Activated CD8-positive, alpha-beta memory T cell treated with anti-CD3 and anti-CD28 coated beads, Interleukin-2, amount 50 U/mL, for 24 hours (primary cell): ENCODE data around the gene ADCY5.

Experiments used
- DNase-seq: peaks from one replicate; pipeline ENCODE4 v3.0.0-alpha.2; 2020; ENCODE audit errors: extremely low read depth

The ADCY5 gene

DNA sequence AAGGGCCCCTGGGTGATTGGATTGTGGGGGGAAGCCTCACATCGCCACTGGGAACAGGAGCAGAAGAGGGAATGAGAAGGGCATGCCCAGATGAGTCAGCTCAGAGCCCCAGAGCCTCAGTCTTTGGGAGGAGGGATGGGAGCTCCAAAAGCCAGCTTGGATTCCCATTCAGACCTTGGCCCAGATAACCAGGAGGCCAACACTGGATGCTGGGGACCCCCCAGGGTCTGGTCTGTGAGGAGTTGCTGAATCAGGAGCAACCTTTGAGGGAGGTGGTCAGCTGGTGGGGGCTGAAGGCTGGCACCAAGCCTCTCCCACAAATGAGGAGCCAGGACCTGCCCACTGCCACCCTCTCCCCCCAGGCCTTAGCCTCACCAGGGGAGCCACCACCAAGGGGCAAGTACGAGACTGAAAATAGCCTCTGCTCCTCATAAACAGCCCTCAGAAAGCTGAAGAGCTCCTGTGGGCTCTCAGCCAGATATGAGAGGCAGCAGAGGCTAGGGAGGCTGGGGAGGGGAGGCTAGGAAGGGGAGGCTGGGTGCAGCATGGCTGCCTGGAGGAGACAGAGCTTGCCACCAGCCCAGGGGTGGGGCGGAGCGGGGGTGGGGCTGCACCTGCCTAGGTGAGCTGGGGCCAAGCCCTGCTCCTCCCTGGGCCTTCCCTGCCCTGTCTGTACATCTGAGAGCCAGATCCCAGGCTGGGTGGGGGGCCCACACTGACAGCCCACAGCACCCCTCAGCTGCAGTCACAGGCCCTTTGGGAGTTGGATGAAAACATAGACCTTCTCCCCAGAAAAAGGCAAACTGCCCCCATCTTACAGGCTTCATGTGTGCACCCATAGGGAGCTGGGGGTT is 147.3 kb downstream of the ADCY5 start:
- no peak for DNase-seq

DNA sequence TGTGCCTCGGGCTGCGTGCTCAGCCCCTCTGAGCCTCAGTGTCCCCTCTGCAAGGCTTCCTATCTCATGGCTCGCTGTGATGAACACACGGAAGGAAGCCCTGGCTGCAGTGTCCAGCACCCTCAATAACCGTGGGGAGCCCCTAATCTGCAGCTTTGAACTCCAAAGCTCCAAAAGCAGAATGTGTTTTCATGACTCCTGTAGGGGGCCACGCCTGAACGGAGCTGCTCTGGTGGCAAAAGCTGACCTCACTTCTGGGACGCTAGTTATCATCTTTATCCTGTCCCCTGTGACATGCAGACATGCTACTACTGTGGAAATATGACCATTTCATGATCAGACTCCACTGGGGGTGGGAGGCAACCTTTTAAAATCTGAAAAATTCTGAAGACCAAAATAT is 148.3 kb downstream of the ADCY5 start:
- DNase-seq, result no peak

DNA sequence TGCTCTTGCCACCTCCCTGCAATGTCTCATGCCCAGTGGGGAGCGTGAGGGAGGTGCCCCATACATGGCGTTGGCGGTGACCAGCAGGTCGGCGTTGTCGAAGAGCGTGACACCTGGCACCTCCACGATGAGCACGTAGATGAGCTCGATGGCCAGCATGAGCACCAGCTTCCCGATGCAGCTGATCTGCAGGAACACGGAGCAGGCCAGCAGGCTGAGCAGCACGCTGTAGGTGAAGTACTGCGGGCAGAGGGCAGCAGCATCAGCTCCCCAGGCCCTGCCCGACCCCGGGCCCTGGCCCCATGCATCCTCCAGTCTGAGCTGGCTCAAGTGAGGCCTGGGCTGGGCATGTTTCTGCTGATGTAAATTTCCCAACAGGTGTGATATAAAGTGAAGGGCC is 148.8 kb downstream of the ADCY5 start:
- no peak for DNase-seq

DNA sequence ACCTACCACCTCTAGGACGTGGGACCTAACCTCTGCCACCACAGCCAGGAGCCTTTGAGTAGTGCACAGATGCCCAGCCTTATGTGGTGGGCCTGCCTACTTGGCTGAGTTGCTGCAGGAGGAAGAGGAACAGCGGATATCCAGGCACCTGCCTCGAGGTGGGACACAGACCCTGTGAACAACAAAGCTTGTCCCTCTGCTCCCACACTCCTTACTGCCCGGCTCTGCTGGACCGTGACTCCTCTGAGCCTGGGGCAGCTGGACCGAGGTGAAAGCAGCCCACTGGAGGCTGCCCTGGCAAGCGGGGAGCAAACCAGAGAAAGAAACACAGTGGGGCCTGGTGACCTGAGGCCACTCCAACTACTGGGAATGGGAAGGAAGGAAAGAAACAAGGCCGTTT is 149.3 kb downstream of the ADCY5 start:
- no peak for DNase-seq

DNA sequence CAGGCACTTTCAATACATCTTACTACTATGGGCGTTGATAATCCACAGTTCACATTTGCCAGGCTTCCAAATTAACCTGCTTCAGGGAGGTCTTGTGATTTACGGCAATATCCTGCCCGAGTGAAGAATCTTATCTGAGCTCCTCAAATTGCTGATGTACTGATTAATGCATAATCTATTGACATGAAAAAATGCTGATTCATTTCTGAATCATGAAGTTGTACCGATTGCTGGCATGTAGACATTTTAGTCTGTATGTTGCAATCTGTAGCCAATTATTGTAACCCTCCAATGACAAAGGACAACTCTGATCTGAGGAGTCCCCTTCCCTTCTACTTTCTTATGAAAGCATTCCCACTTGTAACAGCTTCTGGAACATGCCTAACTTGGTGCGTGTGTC is 150.0 kb downstream of the ADCY5 start:
- no peak for DNase-seq

DNA sequence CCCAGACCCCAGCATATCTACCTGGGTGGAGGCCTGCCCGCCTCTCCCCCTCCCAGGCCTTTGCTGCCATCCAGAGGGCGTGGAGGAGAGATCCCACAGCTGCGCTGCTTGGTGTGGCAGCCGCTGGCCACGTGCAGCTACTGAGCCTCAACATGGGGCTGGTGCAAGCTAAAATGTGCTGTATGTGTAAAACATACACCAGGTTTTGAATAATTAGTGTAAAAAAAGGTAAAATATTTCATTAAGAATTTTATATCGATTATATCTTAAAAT is 151.3 kb downstream of the ADCY5 start:
- no peak for DNase-seq

DNA sequence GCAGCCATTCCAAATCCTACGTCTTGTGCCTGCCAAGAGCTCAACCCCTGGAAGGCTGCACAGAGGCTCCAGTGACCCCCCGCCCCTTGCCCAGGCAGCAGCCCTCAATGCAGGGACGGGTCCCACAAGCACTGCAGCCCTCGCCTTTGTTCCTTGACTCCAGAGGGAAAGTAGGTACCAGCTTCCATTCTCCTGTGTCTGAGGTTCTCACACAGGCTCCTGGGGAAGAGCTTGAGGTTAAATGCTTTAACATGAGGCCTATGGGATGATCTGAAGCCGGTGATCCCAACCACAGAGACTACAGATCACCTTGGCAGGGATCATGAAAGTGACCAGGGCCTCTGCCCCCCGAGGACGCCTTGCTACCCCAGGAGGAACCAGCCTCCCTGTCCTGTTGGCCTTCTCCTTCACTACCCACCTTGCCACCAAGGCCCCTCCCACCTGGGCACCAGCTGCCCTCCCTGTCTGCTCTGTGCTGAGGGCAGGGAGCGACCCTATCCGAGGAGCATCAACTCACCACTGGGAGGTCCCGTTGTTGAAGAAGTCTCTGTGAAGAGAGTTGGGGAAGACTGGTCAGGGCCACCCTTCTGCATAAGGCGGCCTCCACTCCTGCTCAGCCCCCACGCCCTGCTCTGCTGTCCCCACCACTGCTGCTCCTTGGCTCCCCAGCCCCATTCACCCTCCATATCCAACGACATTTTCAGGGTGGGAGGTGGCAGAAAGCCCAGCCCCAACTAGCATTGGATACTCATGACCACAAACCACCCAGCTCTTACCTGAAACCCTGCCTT is 151.9 kb downstream of the ADCY5 start:
- no peak for DNase-seq

DNA sequence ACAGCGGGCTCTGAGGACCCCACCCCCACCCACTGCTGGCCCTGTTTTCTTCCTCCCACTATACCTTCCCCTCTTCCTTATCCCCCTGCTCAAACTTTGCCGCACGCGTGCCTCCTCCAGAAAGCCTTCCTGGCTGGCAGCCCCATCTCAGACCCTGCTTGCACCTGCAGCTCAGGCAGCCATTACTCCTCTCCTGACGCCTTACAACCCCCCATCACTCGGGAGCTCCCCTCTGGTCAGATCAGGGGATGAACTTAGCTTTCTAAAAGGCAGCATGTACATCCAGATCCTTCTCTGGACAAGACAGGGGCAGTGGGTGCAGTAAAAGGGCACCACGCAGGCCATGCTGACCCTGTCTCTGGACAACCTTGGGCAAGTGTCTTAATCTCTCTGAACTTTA is 152.6 kb downstream of the ADCY5 start:
- no peak for DNase-seq

DNA sequence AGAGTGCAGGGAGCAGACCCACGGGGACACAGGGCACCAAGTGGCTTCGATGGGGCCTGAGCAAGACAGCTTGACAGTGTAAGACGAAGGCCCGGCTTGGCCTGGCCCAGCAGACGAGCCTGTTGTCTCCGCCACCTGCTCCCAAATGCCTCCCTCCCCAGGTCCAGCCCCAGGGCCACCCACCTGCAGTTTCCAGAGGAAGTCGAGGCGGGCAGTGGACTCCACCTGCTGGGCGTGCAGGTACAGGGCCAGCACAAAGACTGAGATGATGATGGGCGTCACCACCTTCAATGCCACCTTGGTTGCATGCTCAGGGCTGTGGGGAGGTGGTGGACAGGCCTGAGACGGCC is 153.0 kb downstream of the ADCY5 start:
- no peak for DNase-seq

DNA sequence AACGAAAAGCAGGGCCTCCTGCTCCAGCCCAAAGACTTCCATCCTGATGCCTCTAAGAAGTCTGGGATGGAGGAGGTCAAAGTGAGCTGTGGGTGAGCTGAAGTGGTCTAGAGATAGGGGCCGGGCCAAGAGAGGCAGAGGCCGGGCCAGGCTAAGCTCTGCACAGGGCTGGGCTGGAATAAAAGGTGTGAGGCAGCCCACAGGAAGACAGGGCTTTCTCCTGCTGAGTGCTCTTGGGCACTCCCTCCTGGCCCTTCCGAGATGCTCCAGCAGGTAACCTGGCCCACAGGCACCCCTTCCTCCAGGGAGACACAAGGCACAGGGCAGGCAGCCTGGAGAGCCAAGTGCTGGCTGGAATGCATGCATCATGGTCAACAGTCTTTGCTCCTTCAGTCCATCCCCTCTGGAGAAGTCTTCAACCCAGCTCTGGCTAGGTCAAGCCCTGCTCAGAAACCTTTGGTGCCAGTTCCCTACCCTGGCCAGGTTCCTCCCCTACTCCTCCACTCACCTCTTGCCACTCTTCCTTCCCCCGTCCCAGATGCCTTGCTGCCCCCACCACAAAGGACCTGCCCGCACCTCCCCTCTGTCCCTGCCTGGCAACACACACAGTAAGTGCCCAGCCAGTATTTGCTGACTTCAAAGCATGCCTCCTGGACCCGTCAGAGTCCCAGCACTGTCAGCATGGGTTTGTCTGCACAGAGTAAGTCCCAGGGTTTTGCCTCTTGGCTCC is 153.6 kb downstream of the ADCY5 start:
- DNase-seq, result no peak

DNA sequence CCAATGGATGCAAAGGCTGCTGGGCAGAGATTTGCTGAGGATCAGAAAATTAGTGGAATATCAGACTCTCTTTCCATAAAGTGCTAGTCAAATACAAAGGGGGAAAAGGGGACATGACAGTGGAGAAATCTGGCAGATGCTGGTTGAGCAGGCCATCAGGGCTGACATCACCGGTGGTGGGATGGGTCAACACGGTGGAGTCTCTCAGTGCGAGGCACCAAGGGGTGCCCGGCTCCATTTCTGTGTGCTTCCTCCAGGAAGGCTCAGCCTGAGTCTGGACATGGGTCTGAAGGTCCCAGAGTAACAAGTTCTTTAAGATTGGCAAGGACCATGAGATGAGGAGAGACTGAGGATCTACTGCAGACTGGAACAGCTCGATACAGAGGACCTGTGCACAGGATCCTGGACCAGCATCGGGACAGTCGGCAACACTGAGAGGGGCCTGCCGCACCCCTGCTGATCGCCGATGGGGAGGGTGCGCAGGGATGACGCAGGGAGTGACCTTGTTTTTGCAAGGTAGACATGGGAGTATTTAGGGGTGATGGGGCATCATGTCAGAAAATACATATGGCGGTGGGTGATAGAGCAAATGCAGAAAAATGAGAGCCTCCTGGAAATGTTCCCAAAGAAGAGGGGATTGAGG is 154.5 kb downstream of the ADCY5 start:
- no peak for DNase-seq

DNA sequence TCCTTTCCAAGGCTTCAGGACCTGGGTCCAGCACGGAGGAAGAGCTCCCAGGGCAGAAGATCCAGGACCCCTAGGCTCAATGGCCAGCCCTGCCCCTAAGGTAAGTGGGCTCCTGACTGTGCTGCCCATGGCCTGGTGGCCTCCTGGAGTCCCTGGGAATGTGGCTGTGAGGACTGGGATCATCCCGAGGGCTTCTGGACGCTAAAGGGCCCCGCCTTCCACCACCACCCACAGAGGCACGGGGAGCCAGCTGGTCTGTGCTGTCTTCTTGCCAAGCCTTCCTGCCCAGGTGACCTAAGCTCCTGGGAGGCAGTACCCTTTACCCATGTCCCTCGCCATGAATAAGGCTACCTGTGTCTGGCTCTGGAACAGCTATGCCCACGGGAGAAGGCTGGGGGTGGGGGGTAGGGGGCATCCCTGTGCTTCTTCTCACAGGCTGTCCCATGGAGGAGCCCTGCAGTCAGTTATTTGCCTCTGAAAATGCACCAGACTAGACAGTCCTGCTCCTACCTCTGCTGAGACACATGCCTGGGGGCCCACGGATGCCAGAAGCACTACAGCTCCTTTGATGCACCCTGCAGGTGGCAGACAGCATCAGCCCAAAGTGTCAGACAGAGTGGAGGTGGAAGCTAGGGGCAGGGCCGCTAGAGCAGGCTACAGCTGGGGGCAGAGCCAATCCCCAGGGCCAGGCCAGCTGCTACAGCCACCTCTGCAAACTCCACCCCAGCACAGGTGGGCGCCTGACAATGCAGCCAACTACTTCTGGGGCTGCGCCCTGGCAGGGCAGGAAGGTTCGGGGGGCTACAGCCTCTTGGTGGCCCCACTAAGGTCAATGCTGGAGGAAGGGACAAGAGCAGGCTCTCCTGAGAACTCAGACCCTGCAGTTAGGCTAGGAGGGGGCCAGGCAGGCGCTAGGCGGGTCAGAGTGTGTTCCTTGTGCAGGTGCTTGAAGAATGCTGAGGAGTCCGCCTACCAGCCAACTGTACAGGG is 156.3 kb downstream of the ADCY5 start:
- no peak for DNase-seq

DNA sequence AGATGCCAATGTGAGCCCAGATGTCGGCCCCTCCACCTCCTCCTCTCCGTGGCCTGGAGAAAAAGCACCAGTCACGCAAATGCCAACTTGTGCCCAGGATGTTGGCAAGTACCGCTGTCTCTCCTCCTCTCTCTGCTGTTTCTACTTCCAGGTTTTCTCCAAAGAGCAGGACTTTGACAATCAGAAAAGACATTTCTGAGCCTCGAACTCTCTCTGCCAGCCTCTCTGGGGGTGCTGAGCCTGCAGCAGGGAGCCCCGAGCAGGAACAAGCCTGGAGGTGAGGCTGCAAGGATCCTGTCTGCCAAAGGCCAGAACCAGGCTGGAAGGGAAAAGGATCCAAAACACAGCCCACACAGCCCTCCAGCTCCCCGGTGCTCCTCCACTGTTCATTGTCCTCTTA is 157.5 kb downstream of the ADCY5 start:
- no peak for DNase-seq

DNA sequence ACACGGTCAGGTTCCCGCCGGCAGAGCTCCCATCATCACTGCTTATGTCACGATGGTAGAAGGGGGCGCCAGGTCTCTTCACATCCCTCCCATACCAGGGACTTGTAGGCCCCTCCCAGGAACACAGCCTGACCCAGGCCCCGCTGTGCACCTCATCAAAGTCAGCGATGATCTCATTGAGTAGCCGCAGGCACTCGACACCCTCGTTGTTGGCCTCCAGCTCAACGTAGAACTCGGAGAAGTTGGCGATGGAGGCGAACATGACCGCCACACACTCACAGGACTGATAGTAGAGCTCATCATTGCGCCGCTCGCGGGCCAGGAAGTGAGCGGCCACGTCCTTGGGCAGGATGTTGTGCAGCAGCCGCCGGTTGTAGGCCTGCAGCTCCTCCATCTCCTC is 157.9 kb downstream of the ADCY5 start:
- no peak for DNase-seq

DNA sequence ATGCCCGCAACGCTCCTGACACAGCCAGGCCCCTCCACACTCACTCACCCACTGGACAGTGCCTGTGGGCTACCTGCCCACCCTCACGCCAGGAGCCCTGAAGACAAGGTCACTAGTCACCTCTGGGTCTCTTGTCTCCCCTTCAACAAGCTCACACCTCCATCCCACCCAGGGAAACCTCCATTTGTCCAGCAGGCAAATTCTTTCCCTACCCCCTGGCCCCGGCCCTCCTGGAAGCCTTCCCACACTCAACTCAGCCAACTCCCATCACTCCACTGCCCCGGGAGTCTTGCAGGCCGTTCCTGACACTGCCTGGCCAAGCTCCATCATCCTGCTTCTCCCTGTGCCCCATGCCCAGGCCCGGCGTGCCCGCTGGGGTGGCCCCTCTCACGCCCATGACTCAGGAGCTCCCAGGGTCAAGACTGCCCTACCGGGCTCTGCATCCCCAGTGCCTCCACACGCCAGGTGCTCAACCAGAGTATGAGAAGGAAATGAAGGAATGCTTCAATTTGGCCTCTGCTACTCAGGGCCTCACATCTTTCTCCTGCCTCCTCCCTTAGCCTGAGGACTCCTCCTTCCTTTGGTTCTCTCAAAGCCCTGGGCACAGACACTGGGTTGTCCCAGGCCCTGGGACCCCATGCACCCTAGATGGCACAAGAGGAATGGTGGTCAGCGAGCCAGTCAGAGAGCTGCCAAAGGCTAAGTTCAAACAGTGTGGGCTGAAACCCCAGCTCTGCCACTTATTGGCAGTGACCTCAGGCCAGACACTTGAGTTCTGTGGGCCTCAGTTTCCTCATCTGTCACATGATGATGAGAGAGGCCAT is 158.6 kb downstream of the ADCY5 start:
- no peak for DNase-seq

DNA sequence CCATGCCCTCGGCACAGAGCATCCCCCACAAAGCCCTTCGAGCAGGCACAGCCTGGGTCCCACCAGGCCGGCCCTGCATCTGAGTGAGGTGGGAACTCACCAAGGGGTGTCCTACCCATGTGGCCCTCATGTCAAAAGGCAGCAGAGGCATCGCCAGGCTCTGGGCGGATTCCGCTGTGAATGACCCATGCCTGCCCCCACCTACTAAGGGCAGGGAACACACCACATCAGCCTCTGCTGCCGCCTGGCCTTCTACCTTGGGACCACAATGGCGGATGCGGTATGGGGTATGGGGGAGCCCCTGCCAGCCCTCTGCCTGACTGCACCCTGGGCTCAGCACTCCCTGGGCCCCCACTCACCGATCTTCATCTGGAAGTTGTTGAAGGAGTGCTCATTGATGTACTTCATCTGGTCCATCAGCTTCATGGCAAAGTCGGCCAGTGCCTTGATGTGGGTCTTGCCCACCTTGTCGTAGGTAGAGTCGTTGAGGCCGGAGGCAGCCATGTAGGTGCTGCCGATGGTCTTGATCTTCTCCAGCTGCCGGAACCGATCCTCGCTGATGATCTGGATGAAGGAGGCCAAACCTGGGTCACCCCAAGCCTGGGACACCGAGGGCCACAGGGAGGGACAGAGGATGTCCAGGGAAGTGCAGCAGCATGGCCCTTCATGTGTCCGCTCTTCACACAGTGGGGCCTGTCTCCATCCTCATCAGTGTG is 159.3 kb downstream of the ADCY5 start:
- no peak for DNase-seq

DNA sequence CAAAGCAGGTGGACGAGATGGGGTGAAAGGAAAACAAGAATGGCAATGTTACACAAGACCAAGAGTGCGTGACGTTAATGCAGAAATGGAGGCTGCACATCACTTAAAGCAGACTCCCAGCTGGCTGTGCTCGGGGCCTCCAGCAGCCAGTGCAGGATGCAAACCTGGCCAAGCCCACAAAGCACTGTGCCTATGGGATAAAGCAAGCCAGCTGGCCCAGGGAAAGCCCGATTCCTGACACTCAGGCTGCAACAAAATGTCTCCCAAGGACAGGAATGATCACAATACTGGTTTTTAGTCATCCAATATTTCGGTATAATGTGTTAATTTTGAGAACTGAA is 161.0 kb downstream of the ADCY5 start:
- DNase-seq, result no peak

DNA sequence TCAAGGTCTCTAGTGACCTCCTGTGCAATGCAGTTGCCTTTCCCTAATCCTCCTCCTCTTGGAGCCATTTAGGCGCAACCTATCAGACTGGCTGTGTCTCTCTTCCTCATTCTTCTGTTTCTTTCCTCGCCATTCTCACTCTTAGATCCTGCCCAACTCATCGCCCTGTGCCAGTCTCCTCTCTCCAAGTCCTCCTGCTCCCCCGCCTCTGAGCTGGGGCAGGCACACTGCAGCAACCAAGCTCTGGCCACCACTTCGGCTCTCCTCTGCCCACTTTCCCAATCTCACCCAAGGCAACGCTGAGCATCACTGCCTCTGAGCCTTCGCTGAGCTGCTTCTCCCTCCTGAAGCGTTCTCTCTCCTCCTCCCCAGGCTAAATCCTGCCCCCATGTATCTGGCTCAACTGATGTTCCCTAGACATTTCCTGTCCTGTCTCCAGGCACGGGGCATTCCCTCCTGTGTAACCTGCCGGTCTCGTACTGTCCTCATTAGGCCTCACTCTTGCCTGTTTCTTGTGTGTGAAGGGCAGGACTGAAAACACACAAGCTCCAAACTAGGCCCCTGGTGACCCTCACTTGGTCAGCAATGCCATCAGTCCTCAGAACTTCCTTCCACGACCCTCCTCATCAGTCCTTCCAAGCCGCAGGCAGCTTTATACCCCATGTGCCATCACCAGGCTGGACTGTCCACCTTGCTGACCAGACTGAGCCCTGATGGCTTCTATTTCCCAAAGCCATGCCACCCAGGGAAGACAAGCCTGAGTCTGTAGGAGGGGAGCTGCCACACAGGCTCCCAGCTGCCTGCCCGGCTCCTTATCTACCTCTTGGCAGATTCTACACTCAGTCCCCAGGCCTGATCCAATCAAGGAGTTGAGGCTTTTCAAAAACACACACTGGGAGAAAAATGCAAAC is 161.6 kb downstream of the ADCY5 start:
- no peak for DNase-seq
